GM12891 (cell line): ENCODE measurements around the gene LTO1.

ENCODE experiments used
- PAX5 ChIP-seq: IDR thresholded peaks from 2 replicates; pipeline ENCODE4 v1.6.1; 2011; ENCODE audit warnings: low read length, moderate library complexity, mild to moderate bottlenecking; ENCODE audit not compliant: insufficient read depth, severe bottlenecking
- POLR2A ChIP-seq: IDR thresholded peaks from 2 replicates; pipeline ENCODE4 v1.6.1; 2011; ENCODE audit warnings: low read depth, low read length, control low read depth
- POLR2AphosphoS5 ChIP-seq: IDR thresholded peaks from 2 replicates; pipeline ENCODE4 v1.6.1; 2011; ENCODE audit warnings: low read depth, low read length, control low read depth
- POU2F2 ChIP-seq: IDR thresholded peaks from 2 replicates; pipeline ENCODE4 v1.6.1; 2011; ENCODE audit warnings: low read depth, mild to moderate bottlenecking, control low read depth, low read length, moderate library complexity
- SPI1 ChIP-seq: IDR thresholded peaks from 2 replicates; pipeline ENCODE4 v1.6.1; 2011; ENCODE audit warnings: low read depth, low read length, control low read depth

- no peak for TF ChIP-seq POLR2AphosphoS5
- no peak for TF ChIP-seq POLR2A
- TF ChIP-seq PAX5, result no peak
- TF ChIP-seq POU2F2, result no peak
- TF ChIP-seq SPI1, result no peak
These were observed 37.8 kb downstream of the LTO1 start for GRCh38 chr11:69637198-69637940.
